ENCODE data around the gene ULBP1. TPM values are rescaled to one million over a fixed set of nuclear protein-coding genes. Genes with fewer than 3 reads are reported as not detected.
"Not testable (repeated sequence)": the region's sequence is repeated elsewhere in the genome, so short reads cannot be mapped to it uniquely, and the experiment has no call there.

ULBP1 gene, protein sequence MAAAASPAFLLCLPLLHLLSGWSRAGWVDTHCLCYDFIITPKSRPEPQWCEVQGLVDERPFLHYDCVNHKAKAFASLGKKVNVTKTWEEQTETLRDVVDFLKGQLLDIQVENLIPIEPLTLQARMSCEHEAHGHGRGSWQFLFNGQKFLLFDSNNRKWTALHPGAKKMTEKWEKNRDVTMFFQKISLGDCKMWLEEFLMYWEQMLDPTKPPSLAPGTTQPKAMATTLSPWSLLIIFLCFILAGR
- total RNA-seq, result 3.9 TPM

DNA sequence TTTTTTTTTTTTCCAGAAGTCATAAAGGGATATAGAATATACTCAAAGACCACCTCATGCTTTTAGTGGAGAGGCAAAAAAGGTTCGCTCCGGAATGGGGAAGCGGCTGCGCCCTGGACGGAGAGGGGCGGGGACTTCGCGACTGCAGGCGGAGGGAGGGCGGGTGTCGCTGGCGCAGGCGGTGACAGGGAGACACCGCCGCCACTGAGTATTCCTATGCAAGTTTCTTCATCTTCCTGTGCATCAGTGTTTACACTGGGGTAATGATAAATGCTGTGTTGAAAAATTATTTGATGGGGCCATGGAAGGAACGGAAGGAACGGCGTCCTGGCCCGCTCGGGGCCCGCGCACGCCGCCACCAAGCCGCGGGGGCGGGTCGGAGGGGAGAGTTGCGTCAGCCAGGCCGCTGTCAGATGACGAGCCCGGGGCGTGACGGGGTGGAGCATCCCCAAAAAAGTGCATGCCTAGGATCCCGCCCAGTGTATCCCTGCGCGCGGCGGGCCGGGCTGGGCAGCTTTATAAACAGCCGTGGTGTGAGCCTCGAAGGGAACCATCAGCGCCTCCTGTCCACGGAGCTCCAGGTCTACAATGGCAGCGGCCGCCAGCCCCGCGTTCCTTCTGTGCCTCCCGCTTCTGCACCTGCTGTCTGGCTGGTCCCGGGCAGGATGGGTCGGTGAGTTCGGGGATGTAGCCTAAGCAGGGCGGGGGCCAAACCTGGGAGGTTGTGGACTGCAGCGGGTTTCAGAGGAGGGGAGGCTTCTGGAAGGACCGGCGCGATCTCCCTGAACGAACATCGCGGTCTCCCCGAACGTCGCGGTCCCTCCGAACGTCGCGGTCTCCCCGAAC lies at the start of gene ULBP1:
TSS of gene ULBP1 (plus strand) at position 482 of the 846 bp plus-strand sequence. CDS start at position 589, 107 bp downstream.
- no peak for DNase-seq

GRCh38 chr6:149915970-149916865 lies 47.5 kb upstream of the ULBP1 start:
- no peak for DNase-seq

GRCh38 chr6:149917679-149918078 lies 46.1 kb upstream of the ULBP1 start:
- no peak for DNase-seq

DNA sequence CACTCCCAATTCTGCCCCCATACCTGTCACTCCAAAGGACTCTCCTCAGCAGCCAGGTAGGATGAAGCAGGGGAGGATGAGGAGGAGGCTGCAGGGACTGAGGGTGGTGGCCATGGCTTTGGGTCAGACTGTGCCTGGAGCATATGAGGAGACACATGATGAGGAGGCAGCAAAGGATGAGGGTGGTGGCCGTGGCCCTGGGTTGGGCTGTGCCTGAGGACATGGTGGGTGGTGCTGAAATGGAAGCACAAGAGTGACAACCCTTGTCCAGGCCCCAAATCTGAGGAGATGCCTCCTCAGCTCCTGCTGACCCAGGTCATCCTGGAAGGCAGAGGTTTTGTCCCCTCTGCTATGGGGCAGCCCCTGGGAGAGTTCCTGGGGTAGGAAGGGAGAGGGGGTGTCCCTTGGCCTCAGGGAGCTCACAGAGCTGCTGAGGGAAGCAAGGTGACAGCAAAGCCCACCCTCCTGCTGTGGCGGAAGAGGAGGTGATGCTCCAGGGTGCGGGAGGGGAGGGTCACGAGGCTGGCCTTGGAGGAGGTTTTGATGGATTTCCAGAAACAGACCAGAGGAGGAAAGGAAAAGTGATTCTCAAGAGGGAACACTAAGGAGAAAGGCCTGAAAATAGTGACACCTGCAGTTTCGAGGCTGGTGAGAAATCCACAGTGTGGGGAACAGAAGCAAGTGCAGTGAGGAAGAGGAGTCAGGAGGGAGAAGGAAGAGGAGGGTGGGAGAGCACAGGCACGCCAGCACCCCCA lies 45.4 kb upstream of the ULBP1 start:
- DNase-seq, result no peak

DNA sequence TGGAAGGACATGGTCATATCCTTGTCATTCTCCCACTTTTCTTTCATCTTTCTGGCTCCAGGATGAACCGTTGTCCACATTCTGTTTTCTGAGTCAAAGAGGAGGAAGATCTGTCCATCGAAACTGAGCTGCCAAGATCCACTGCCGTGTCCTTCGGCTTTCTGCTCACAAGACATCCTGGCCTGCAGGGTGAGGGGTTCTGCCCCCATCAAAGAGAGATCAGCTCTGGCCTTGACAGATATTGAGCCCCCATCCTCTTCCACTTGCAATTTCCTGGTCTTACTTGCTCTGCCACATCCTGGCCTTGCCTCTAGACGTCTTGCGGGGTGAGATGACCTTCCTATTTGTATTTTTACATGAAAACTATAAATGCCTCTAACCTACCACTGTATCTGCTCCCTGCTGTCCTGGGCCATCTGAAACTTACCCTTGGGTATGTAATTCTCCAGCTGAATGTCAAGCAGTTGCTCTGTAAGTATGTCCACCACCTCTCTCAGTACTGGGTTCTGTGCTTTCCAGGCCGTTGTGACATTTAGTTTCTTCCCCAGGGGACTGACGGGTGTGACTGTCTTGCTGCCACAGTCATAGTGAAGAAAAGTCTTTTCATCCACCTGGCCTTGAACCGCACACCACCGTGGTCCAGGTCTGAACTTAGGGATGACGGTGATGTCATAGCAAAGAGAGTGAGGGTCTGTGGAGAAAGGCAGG lies 44.5 kb upstream of the ULBP1 start:
- DNase-seq, result not testable (repeated sequence)

- no peak for DNase-seq
Measured at GRCh38 chr6:149919834-149920225, 43.9 kb upstream of the ULBP1 start.

DNA sequence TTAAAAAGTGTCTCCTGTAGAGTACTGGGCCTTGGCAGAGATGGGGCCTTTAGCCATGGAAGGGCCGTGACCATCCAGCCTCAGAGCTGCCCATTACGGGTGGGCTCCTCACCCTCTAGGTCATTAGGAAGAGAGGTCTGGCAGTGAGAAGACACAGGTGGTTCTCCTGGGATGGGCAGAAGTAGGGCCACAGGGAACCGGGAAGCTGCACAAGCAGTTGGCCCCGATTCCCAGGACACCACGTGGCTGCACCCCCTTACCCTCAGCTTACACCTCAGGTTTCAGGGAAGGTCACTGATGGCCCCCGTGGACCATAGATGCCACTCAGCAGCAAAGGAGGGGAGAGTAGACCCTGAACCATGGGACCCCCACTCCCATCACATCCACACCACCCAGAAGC lies 42.4 kb upstream of the ULBP1 start:
- DNase-seq, result no peak

DNA sequence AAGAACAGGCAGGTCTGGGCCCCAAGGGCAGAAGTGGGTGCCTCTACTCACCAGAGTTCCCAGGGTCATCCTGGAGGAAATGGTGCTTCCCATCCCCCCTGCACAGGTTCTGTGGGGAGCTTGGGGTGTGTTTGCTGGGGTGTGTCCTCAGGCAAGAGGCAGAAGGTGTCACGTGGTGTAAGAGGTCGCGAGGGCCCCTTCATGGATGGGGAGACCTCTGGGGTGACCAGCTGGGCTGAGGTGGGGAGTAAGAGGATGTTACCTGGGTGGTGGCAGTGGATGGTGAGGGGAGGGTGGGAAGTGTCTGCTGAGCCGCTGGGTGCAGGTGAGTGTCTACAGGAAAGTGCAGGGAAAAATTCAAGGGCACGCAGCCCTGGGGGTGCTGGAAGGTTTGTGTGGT lies 41.7 kb upstream of the ULBP1 start:
- not testable (repeated sequence) for DNase-seq

GRCh38 chr6:149922642-149923326 lies 41.0 kb upstream of the ULBP1 start, which contains the start of gene RAET1G:
Gene RAET1G, minus strand, starts transcription at chr6:149923121. Its CDS starts 111 bp downstream, at chr6:149923010.
- DNase-seq, result peak; percentile 80

DNA sequence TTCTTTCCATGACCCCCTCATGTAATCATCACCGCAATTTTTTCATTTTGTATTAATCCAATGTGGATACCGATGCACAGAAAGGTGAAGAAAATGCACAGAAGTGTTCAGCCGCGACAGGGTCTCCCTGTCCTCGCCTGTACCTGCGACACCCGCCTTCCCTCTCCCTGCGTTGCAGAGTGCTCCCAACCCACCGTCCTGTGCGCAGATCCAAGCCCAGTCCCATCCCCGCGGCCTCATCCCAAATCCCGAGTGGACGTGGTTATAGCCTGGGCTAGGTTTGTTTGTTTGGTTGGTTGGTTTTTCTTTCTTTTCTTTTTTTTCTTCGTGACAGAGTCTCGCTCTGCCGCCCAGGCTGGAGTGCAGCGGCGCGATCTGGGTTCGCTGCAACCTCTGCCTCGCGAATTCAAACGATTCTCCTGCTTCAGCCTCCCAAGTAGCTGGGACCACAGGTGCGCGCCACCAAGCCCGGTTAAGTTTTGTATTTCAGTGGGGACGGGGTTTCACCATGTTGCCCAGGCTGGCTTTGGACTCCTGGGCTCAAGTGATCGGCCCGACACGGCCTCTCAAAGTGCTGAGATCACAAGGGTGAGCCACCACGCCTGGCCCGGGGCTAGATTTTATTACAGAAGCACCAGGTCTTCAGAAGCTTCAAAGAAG lies 40.3 kb upstream of the ULBP1 start:
- no peak for DNase-seq

GRCh38 chr6:149924206-149924932 lies 39.4 kb upstream of the ULBP1 start:
- DNase-seq, result no peak

DNA sequence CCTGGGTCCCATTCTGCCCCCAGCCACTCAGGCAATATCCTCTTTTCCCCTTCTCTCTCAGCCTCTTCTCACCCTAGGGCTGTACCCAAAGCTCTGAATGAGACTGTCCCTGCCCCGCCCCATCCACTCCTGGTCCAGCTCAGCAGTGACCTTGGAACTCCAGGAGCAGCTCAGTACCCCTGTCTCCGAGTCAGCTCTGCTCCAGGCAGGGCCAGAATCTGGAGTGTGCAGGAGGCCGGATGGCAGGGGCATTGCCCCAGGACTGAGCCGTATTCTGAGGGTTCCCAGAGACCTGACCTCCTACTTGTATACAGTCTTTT lies 38.9 kb upstream of the ULBP1 start:
- DNase-seq, result no peak

GRCh38 chr6:149925253-149925973 lies 38.3 kb upstream of the ULBP1 start:
- no peak for DNase-seq

DNA sequence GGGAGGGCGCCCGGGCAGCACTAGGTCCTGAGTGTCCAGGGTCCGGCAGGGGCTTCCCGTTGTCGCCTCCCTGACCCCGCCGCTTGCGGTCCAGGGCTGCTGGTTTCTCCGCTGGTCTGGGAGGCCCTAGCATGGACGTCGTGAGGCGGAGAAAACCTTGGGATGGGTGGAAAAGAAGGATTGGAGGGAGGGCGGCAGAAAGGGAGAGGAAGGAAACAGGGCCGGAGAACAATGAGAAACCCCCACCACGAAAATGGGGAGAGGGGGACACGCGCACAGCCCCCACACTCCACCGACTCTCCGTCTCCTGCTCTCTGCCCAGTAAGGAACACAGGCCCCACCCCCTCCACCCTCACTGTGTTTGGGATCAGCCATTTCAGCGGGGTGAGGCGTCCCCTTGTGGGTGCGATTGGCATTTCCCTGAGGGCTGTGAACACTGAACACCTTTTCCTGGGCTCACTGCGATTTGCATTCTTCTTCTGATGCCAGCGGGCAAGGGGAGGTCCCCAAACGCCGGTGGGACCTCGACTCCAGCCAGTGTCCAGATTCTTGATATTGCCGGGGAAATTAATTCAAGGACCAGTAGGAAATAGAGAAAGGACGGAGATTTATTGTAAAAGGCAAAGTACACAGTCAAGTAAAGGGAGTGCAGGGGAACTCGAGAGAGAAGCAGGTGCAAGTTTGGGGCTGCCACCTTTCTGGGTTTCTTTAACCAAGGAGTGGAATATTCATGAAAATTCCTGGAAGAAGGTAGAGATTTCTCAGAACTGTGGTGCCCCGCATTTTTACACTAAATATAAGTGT lies 37.6 kb upstream of the ULBP1 start:
- DNase-seq, result peak; percentile 52

GRCh38 chr6:149927025-149927424 lies 36.7 kb upstream of the ULBP1 start:
- not testable (repeated sequence) for DNase-seq

GRCh38 chr6:149929422-149929821 lies 34.3 kb upstream of the ULBP1 start:
- DNase-seq, result no peak

DNA sequence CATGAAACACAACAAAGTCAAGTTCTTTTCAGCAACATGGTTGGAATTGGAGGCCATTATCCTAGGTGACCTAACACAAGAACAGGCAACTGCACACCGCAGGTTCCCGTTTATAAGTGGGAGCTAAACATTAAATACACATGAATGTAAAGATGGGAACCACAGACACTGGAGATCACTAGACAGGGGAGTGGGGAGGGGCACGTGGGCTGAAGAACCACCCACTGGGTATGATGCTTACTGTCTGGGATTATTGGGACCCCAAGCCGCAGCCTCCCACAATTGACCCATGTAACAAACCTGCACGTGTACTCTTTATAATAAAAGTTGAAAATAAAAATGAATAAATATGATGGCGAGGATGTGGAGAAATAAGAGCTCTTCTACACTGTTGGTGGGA lies 32.2 kb upstream of the ULBP1 start:
- no peak for DNase-seq

DNA sequence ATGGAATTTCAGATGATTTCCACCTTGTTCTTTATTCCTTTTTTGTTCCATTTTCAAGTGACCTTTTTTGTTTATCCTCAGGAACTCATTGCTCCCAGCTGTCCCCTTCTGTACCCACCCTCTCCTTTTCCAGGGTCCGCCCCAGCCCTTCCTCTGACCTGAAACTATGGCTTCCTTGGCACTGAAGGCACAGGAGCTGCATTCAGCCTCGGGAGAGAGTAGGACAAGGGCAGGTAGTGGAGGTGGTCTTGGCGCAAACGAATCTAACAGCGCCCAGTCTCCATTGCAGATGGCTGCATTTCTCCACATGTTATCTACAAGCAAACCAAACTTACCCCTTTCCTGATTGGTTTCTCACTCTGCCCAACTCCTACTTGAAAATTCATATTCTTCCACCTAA lies 30.7 kb upstream of the ULBP1 start:
- no peak for DNase-seq
